ENCODE results near the gene ELMOD1.

Gene ELMOD1

DNA sequence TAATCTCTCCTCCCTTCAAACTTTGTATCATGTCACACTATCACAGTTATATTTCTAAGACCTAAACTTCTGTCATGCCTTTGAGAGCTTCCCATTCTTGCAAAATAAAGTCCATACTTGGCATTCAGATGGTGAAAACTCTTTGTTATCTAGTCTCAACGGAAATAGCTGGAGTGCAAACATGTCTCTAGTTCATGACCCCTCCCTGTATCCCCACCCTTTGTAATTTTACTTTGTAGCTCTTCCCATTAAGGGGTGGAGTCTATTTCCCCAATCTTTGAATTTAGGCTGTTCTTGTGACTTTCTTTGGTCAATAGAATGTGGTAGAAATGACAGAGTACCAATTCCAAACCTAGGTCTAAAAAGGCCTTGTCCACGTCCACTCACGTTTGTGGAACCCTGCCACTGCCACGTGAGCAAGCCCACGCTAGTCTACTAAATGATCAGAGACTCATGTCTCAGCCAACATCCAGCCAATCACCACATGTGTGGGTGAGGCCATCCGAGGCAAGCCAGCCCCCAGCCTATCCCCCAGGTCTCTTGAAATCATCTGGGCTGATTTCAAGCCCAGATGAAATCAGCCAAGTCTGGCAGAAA, 97.5 kb downstream of the ELMOD1 start:
- DNase-seq (ENCODE audit: low spot score), result no peak

GRCh38 chr11:107689317-107690202, 98.6 kb downstream of the ELMOD1 start:
- DNase-seq (ENCODE audit: low spot score), result peak; percentile 29

GRCh38 chr11:107691000-107691750, 100.2 kb downstream of the ELMOD1 start:
- DNase-seq (ENCODE audit: low spot score), result no peak

GRCh38 chr11:107695446-107695845, 104.5 kb downstream of the ELMOD1 start:
- DNase-seq (ENCODE audit: low spot score), result no peak

- DNase-seq (ENCODE audit: low spot score), result no peak
These were observed 105.2 kb downstream of the ELMOD1 start for GRCh38 chr11:107696140-107696539.

DNA sequence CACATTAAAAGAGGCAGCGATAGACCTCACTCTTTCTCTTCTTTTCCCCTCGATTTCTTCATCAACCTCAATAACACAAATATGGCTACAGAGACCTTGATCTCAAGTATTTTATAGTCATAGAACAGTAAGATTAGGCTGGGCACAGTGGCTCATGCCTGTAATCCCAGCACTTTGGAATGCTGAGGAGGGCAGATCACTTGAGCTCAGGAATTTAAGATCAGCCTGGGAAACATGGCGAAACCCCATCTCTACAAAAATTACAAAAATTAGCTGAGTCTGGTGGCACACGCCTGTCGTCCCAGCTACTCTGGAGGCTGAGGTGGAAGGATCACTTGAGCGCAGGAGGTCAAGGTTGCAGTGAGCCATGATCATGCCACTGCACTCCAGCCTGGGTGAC, 106.3 kb downstream of the ELMOD1 start:
- no peak for DNase-seq (ENCODE audit: low spot score)

GRCh38 chr11:107699371-107700285, 108.7 kb downstream of the ELMOD1 start:
- no peak for DNase-seq (ENCODE audit: low spot score)

- DNase-seq (ENCODE audit: low spot score), result no peak
These were observed 111.2 kb downstream of the ELMOD1 start for GRCh38 chr11:107702109-107702660.

GRCh38 chr11:107702723-107703122, 111.8 kb downstream of the ELMOD1 start:
- no peak for DNase-seq (ENCODE audit: low spot score)

- no peak for DNase-seq (ENCODE audit: low spot score)
These were observed 113.5 kb downstream of the ELMOD1 start for GRCh38 chr11:107704451-107704850.

DNA sequence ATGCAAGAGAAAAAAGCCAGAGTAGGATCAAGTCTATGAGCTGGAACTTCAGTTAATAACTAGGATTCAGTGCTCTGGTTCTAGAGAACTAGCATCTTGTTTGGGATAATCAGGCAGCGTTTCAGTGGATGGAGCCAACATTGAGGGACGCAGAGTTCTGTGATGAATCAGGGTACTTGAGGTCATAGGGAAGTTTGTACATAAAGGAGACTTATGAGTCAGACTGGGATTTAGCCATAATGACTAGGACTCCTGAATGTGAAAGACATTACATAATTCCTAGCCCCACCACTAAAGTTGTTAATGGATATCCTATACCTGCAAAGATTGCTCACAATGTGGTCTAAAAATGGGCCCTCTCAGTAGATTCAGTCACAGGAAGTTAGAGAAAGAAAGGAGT, 114.1 kb downstream of the ELMOD1 start:
- DNase-seq (ENCODE audit: low spot score), result no peak

DNA sequence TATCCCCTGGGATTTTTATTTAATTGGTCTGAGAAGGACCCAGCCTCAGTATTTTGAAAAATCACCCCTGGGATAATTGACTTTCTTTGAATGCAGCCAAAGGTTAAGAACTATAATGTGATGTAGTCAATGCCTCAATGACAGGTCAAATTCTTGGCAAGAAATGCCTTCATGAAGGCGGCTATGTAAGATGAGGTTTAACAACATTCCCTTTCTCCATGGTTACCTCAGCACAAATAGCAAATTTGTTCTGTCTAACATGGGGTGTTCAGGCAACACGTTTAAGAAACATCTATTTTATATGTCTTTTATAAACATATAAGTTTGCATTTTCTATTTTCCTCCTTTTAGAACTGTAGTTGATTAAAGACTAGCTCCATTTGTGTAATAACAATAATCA, 115.6 kb downstream of the ELMOD1 start:
- DNase-seq (ENCODE audit: low spot score), result no peak

DNA sequence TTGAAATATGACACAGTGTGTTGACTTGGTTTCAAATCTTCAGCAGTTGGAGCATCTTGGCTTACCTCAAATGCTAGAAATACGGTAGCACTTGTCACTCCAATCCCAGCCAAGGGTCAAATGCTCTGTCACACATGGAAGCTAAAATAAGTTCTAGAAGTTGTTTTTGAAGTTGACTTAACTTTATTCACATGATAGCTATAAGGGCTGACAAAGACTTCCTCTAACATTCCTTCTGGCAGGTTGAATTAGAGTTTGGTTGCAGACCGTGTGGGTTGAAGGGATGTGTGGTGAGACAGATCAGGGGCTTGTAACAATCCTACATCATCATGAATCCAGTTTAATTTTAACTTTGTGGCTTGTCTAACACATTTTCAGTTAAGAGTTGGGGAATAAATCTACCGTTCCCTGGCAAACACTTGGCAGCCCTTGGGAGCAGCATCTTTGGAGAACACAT, 116.3 kb downstream of the ELMOD1 start:
- DNase-seq (ENCODE audit: low spot score), result no peak

DNA sequence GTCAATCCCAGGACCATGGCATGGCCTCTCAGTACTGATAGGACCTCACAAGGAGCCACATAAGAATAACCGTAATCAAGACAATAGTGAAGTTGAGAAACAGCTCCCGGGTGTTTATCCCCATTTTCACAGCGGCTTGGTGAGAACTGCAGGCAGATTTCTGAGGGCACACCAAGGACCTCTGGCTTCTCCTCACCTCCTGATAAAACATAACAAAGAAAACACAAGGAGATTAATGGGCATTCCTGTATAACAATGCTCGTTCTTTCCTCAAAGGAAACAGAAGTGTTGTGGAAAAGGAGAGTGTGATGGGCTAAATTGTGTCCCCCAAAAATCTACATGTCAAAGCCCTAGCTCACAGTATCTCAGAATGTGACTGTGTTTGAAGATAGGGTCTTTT, 116.9 kb downstream of the ELMOD1 start:
- DNase-seq (ENCODE audit: low spot score), result no peak

DNA sequence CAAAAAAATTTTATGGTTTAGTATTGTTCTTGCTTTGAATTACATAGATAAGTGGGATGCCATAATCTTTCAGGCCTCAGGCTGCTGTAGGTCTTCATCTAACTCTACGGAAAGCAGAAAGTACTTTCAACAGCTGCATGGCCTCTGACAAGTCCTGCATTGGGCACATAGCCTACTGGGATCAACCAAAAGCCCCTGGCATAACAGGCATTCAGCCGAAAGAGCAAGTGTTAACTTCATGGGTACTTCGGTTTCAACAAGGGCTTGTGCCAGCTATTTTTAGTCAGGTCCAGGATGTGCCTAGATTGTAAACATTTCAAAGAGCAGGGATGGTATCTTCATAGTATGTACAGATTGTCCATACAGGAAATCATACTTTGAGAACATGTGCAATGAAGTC, 117.8 kb downstream of the ELMOD1 start:
- DNase-seq (ENCODE audit: low spot score), result no peak

GRCh38 chr11:107710301-107710700, 119.4 kb downstream of the ELMOD1 start:
- DNase-seq (ENCODE audit: low spot score), result no peak

DNA sequence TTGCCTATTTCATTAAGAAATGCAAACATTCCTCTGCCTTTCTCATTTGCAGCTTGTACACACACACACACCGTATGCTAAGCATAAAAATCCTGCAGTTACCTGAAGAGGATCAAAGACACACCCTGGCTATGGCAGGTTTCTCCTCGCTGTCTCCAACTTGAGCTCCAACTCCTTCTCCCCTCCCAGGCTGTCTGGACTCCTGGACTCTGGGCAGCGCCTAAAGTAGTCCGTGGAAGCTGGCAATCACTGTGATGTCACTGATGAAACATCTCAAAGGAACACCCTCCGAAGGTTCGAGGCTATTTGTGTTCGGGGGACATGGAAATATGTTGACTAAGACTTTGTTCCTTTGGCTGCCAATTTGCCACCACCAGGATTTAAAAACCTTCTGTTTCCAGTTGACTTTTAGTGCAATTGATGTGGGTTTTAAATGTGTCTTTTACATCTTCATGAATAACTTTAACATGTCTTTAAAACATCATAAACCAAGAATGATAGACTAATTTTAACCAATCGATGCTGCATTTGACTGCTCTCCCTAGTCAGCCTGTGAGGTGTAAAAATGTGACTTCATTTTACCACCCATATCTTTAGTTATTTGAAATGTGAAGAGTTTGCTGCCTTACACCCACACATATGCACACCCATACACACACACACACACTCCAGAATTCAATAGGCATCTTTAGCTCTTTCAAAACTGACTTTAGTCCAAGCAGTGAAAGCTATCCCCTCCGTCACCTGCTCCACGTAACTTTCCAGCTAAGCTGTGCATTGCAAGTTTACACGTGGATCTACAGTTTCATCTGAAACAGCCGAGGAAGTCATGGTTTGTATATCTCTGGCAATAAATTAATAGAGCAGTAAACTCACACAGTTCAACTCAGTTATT, 121.2 kb downstream of the ELMOD1 start, which contains the start of gene SLN:
Gene SLN, minus strand, starts transcription at position 196 of the 895 bp plus-strand sequence.
- DNase-seq (ENCODE audit: low spot score), result no peak

DNA sequence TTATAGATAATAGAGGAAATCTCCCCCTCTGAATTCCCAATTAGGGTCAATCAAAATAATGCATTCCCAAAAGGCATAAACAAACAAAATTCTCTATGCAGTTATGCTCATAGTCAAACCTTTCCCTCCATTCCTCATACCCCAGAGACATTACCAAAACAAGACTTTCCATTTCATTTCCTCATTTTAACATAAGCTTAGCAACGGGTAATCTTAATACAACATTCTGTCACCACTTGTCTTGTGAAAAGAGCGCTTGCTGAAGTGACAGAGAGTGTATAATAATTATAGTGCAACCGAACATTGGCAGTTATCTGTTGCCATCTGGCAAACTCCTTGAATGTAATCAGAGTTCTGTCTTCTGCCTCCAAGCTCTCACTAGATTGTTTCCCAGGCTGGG, 122.1 kb downstream of the ELMOD1 start:
- no peak for DNase-seq (ENCODE audit: low spot score)

All from HuH-7 (cell line).